Measurements from ENCODE around the gene DNAJB13. TPM values are rescaled to one million over a fixed set of nuclear protein-coding genes. Genes with fewer than 3 reads are reported as not detected.
A peak's percentile ranks its signal among the peaks of the same experiment; 100 is the strongest.

DNAJB13 gene
- total RNA-seq, 1 experiment from 2014 or later: 0.29 TPM

DNA sequence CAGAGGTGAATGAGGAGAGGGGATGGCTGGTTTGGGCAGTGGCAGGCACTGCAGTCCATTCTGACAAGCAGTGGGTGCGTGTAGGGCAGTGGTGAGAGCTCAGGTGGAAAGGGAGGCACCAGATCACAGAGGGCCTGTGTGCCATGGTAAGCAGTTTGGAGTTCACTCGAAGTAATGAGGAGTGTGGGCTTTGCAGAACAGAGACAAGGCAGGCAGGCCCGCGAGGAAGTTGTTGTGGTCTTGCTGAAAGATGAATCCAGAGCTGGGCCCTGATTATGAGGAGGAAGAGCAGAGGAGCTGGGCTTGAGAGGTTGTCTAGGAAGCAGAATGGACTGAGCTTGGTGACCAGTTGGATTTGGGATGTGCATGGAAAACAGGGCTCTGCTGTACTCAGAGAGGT is 1.6 kb upstream of the DNAJB13 start:
- H3F3A ChIP-seq (ENCODE audit: low read length, unreplicated experiment): no peaks in the 10 kb centered on the region
- intact Hi-C loops (cut with micrococcal nuclease): no loop called here
- H3K9me3 ChIP-seq (ENCODE audit: low read length): no peaks in the 10 kb centered on the region
- no TSS peak for BruUV-seq (replicated peaks)
- no peak overlapping the region for H3K27ac ChIP-seq (ENCODE audit: low read length)
- H3K9me2 ChIP-seq (replicated peaks; ENCODE audit: low read length): no peaks in the 10 kb centered on the region
- H3K79me2 ChIP-seq (ENCODE audit: low read length): no peaks in the 10 kb centered on the region
- no peaks in the 10 kb centered on the region for H3K36me3 ChIP-seq (ENCODE audit: low read depth, low read length)
- ATAC-seq (no peak), DNase-seq (no peak)
- ChIA-PET CTCF (no interaction called here), POLR2A (ENCODE audit: unreplicated experiment) (no interaction called here)
- H4K20me1 ChIP-seq (ENCODE audit: low read length): no peaks in the 10 kb centered on the region
- H3K27me3 ChIP-seq (ENCODE audit: low read length): no peaks in the 10 kb centered on the region
- no peak overlapping the region for H3K4me2 ChIP-seq (ENCODE audit: low read length)
- no peak overlapping the region for H2AFZ ChIP-seq (ENCODE audit: low read length)
- peaks cover 13% of the 10 kb centered on the region for H3K4me1 ChIP-seq (ENCODE audit: insufficient read depth, low read length)
- no peak overlapping the region for H3K9ac ChIP-seq (ENCODE audit: low read length)
- TF ChIP-seq EZH2 (IDR thresholded peaks at IDR 0.05; ENCODE audit: low read length, unreplicated experiment) (no peak), EZH2phosphoT487 (IDR thresholded peaks at IDR 0.05; ENCODE audit: borderline replicate concordance, low read length) (no peak), CTCF (conservative IDR thresholded peaks at IDR 0.05; ENCODE audit: low read depth, low read length) (no peak)
- no peak overlapping the region for H3K4me3 ChIP-seq (ENCODE audit: low read length)

DNA sequence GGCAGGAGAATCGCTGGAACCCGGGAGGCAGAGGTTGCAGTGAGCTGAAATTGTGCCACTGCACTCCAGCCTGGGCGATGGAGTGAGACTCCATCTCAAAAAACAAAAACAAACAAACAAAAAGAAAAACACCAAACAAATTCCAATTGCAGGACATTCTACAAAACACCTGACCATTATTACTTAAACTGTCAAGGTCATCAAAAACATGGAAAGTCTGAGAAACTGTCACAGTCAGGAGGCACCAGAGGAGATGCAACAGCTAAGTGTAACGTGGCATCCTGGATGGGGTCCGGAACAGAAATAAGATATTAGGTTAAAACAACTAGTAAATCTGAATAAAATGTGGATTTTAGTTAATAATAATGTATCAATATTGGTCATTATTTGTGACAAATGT is 914 bp upstream of the DNAJB13 start:
- TF ChIP-seq EZH2phosphoT487 (IDR thresholded peaks at IDR 0.05; ENCODE audit: borderline replicate concordance, low read length) (no peak), CTCF (conservative IDR thresholded peaks at IDR 0.05; ENCODE audit: low read depth, low read length) (no peak), EZH2 (IDR thresholded peaks at IDR 0.05; ENCODE audit: low read length, unreplicated experiment) (no peak)
- Histone ChIP-seq H2AFZ (ENCODE audit: low read length) (no peak overlapping the region), H3K79me2 (ENCODE audit: low read length) (no peaks in the 10 kb centered on the region), H3K27ac (ENCODE audit: low read length) (no peak overlapping the region), H3K9me3 (ENCODE audit: low read length) (no peaks in the 10 kb centered on the region), H4K20me1 (ENCODE audit: low read length) (no peaks in the 10 kb centered on the region), H3K4me1 (ENCODE audit: insufficient read depth, low read length) (peaks cover 13% of the 10 kb centered on the region), H3K27me3 (ENCODE audit: low read length) (no peaks in the 10 kb centered on the region), H3F3A (ENCODE audit: low read length, unreplicated experiment) (no peaks in the 10 kb centered on the region), H3K36me3 (ENCODE audit: low read depth, low read length) (no peaks in the 10 kb centered on the region), H3K4me2 (ENCODE audit: low read length) (no peak overlapping the region), H3K9me2 (replicated peaks; ENCODE audit: low read length) (no peaks in the 10 kb centered on the region), H3K9ac (ENCODE audit: low read length) (no peak overlapping the region), H3K4me3 (ENCODE audit: low read length) (no peak overlapping the region)
- no TSS peak for BruUV-seq (replicated peaks)
- ChIA-PET CTCF (no interaction called here), POLR2A (ENCODE audit: unreplicated experiment) (no interaction called here)
- intact Hi-C loops (cut with micrococcal nuclease): no loop called here
- ATAC-seq: no peak
- DNase-seq: no peak

GRCh38 chr11:73951797-73952196 is 971 bp downstream of the DNAJB13 start:
- DNase-seq: peak; percentile 66
- intact Hi-C loops (cut with micrococcal nuclease): no loop called here
- no peak for TF ChIP-seq EZH2 (IDR thresholded peaks at IDR 0.05; ENCODE audit: low read length, unreplicated experiment)
- TF ChIP-seq CTCF (conservative IDR thresholded peaks at IDR 0.05; ENCODE audit: low read depth, low read length): no peak

More at GRCh38 chr11:73951797-73952196, 971 bp downstream of the DNAJB13 start:
- ATAC-seq: no peak
- ChIA-PET CTCF (no interaction called here), POLR2A (ENCODE audit: unreplicated experiment) (no interaction called here)
- BruUV-seq (replicated peaks): no TSS peak
- Histone ChIP-seq H4K20me1 (ENCODE audit: low read length) (no peaks in the 10 kb centered on the region), H3F3A (ENCODE audit: low read length, unreplicated experiment) (no peaks in the 10 kb centered on the region), H3K4me1 (ENCODE audit: insufficient read depth, low read length) (peaks cover 21% of the 10 kb centered on the region), H3K27me3 (ENCODE audit: low read length) (no peaks in the 10 kb centered on the region), H3K27ac (ENCODE audit: low read length) (no peak overlapping the region), H3K9ac (ENCODE audit: low read length) (no peak overlapping the region), H3K36me3 (ENCODE audit: low read depth, low read length) (no peaks in the 10 kb centered on the region), H3K4me2 (ENCODE audit: low read length) (peak overlapping the region; percentile 17; the same call in 1 of the 2 replicates), H3K9me3 (ENCODE audit: low read length) (no peaks in the 10 kb centered on the region), H3K4me3 (ENCODE audit: low read length) (no peak overlapping the region), H3K9me2 (replicated peaks; ENCODE audit: low read length) (no peaks in the 10 kb centered on the region), H3K79me2 (ENCODE audit: low read length) (no peaks in the 10 kb centered on the region), H2AFZ (ENCODE audit: low read length) (no peak overlapping the region)

All from PC-3 (cell line).